Effector memory CD4-positive, alpha-beta T cell (primary cell): Measurements from ENCODE around the gene MAFF.
"Not testable (repeated sequence)": the region's sequence is repeated elsewhere in the genome, so short reads cannot be mapped to it uniquely, and the experiment has no call there.

Experiments used
- DNase-seq, 3 donors: peaks; one replicate each; pipeline ENCODE4 v3.0.0-alpha.2; 2020
- H3K27ac ChIP-seq: 2 replicates; pipeline ENCODE4 v1.7.0; 2013; ENCODE audit warnings: mild to moderate bottlenecking, low read length, moderate library complexity; ENCODE audit not compliant: insufficient read depth, poor library complexity, severe bottlenecking
- H3K27me3 ChIP-seq: replicated peaks from 2 replicates; pipeline ENCODE4 v1.7.0; 2013; ENCODE audit warnings: mild to moderate bottlenecking, low read length; ENCODE audit not compliant: insufficient read depth, control insufficient read depth, poor library complexity, severe bottlenecking
- H3K36me3 ChIP-seq: 2 replicates; pipeline ENCODE4 v1.7.0; 2013; ENCODE audit warnings: mild to moderate bottlenecking, low read length, moderate library complexity; ENCODE audit not compliant: control insufficient read depth, insufficient read depth
- H3K4me1 ChIP-seq: 2 replicates; pipeline ENCODE4 v1.7.0; 2013; ENCODE audit warnings: low read length, mild to moderate bottlenecking; ENCODE audit not compliant: control insufficient read depth, insufficient read depth, poor library complexity, severe bottlenecking
- H3K4me3 ChIP-seq: 2 replicates; pipeline ENCODE4 v1.7.0; 2013; ENCODE audit warnings: low read length, low read depth, mild to moderate bottlenecking; ENCODE audit not compliant: insufficient read depth, poor library complexity, severe bottlenecking
- H3K9me3 ChIP-seq: 2 replicates; pipeline ENCODE4 v1.7.0; 2013; ENCODE audit warnings: mild to moderate bottlenecking, low read length, moderate library complexity; ENCODE audit not compliant: control insufficient read depth

Gene MAFF

DNA sequence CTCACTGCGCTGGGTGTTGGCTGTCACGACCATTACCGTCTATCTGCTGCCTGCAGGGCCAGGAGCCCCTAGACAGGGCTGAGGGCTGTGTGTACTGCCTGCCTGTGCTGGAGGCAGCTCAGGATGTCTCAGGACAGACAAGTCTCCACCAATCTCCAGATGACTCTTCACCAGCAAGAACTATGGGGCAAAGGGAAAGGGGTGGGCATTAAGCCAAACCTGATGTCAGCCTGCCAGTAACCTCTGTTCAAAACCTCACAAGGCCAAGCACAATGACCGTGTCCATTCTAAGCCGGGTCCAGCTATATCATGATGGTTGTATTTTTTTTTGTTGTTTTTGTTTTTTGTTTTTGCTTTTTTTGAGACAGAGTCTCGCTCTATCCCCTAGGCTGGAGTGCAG, 31.6 kb downstream of the MAFF start:
- DNase-seq = no peak
- no peaks in the 10 kb centered on the region for H3K9me3 ChIP-seq
- peaks cover 7% of the 10 kb centered on the region for H3K4me1 ChIP-seq
- no peaks in the 10 kb centered on the region for H3K27me3 ChIP-seq
- H3K27ac ChIP-seq = no peak overlapping the region
- peaks cover 49% of the 10 kb centered on the region for H3K36me3 ChIP-seq
- no peak overlapping the region for H3K4me3 ChIP-seq

DNA sequence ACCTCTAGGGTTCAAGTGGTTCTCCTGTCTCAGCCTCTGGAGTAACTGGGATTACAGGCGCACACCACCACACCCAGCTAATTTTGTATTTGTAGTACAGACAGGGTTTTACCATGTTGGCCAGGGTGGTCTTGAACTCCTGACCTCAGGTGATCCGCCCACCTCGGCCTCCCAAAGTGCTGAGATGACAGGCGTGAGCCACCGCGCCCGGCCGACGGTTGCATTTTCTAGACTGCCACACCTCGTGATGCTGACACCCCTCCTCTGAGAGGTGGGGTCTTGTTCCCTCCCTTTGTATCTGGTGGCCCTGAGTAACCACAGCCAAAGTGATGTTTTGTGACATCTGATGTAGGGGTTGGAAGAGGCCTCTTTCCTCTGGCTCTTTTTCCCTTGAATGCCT, 32.1 kb downstream of the MAFF start:
- DNase-seq, H3K4me3 ChIP-seq, H3K27me3 ChIP-seq, H3K27ac ChIP-seq, H3K9me3 ChIP-seq, H3K4me1 ChIP-seq: not testable (repeated sequence)
- H3K36me3 ChIP-seq = peaks cover 48% of the 10 kb centered on the region

DNA sequence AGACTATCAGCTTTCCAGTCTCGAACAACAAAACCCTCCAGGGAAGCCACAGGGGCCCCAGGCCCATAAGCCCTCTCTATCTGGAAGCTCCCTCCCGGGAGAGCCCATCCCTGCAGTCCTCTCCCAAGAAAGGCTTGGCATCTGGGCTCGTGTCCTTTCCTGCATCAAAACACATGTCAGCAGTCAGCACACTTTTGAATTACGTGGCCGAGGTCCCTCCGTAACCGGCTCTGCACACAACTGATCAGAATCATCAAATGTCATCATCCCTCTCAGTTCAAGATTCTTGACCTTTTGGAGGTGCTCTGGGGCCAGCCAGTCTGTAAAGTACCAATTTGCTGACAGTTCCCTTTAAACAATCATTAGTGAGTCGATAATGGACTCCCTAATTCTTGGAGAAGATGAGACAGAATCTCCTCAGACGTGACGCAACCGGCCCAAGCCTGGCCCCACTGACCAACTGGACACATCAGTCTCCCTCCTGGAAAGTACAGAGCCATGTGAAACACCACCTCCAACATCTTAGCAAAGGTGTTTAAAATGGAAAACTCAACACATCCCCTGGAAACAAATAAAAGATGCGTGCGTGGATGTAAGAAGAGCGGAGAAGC, 33.6 kb downstream of the MAFF start:
- DNase-seq = no peak
- Histone ChIP-seq H3K4me1 (peaks cover 4% of the 10 kb centered on the region), H3K27me3 (no peaks in the 10 kb centered on the region), H3K9me3 (no peaks in the 10 kb centered on the region), H3K36me3 (peaks cover 41% of the 10 kb centered on the region), H3K27ac (no peak overlapping the region), H3K4me3 (no peak overlapping the region)

DNA sequence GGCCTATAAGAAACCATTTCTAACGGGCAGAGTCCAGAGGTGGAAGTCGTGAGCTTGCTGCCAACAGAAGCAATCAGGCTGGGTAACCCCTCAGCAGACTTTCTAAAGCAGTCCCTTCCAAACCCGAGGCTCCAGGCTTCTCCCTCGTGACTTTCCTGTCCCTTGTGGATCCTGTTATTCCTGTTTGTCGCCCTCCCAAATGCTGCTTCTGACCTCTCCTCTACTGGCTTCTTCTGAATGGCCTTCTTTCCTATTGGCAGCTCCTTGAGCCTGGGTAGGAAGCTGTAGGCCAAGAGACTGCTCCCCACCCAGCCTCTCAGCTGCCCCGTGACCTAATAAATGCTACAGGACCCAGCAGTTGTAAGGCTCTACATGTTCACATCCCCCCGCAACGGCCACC, 35.0 kb downstream of the MAFF start:
- H3K27ac ChIP-seq = no peak overlapping the region
- DNase-seq = no peak
- no peaks in the 10 kb centered on the region for H3K9me3 ChIP-seq
- no peaks in the 10 kb centered on the region for H3K27me3 ChIP-seq
- H3K4me3 ChIP-seq = no peak overlapping the region
- peaks cover 32% of the 10 kb centered on the region for H3K36me3 ChIP-seq
- no peaks in the 10 kb centered on the region for H3K4me1 ChIP-seq

DNA sequence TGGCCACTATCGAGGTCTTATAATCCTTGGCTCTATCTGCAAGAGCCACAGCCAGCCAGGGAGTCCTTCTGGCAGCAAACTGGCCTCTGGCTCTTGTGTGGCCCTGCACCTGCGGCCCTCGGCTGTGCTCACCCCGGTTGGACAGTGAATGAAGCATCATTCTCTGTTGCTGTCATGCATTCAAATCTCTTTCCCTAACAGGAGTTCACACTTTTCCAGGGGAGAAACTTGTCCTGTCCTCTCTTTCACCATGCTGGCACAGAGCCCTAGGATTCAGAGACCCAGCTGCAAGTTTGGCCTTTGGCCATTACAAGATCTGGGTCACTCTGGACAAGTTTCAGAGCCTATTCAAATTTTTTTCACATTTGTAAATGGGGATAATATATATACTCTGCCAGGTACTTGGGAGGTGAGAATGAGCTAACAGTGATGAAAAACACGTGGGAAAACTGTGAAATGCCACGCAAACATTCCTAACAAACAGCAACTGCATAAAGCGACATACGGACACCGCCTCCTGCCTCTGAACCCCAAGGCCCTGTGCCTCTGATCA, 36.8 kb downstream of the MAFF start:
- Histone ChIP-seq H3K27ac (no peak overlapping the region), H3K27me3 (no peaks in the 10 kb centered on the region), H3K9me3 (no peaks in the 10 kb centered on the region), H3K4me1 (no peaks in the 10 kb centered on the region), H3K4me3 (no peak overlapping the region), H3K36me3 (peaks cover 22% of the 10 kb centered on the region)
- DNase-seq = no peak

DNA sequence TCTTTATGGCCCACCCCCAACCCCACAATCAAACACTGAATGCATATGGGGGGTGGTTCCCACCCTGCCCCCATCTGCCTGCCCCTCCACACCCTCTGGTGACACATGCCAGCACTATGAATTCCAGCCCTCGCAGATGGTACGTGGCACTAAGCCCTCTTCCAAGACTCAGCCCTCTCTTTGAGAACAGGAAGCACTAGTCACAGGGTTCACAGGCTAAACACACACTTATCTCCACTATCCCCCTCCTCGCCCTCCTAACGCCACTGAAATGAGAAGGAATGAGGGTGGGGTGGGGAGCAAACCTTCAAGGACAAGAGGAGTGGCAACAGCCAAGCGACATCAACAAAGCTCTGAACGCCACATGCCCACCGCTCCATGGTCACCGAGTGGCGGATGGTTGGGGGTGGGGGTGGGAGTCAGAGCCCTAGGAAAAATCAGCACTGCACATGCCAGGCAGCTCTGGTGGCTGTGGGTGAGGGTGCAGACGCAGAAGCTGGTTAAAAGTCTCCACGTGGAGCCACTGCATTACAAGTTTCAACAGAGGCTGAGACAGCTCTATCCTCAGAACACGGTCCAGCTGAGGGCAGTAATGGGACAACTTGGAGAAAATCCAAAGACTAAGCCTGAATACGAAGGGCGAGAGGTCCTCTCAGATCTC, 37.4 kb downstream of the MAFF start:
- H3K36me3 ChIP-seq = peaks cover 22% of the 10 kb centered on the region
- no peak overlapping the region for H3K27ac ChIP-seq
- H3K4me3 ChIP-seq = no peak overlapping the region
- no peaks in the 10 kb centered on the region for H3K9me3 ChIP-seq
- DNase-seq = no peak
- no peaks in the 10 kb centered on the region for H3K4me1 ChIP-seq
- no peaks in the 10 kb centered on the region for H3K27me3 ChIP-seq

DNA sequence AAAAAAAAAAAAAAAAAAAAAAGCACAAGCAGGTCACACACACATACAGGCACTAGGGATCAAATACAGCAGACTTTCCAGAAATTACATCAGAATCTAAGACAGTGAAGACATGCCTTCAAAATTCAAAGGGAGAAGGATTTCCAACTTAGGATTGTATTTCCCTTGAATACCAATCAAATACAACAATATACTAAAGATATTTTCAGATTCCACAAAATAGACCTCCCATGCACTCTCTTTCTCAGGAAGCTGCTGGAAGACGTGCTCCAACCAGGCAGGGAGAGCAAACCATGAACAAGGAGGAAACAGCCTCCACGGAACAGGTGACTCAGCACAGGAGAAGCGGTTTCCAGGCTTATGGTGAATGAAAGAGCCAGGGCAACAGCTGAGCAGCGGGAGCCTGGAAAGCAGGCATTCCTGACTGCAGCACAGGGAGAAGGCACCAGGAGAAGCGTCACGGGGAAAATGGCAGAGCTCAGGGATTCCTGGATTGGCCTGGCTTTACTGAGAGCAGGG, 39.0 kb downstream of the MAFF start:
- no peak overlapping the region for H3K4me3 ChIP-seq
- no peak for DNase-seq
- H3K4me1 ChIP-seq = no peaks in the 10 kb centered on the region
- no peak overlapping the region for H3K27ac ChIP-seq
- no peaks in the 10 kb centered on the region for H3K27me3 ChIP-seq
- peaks cover 8% of the 10 kb centered on the region for H3K36me3 ChIP-seq
- no peaks in the 10 kb centered on the region for H3K9me3 ChIP-seq

DNA sequence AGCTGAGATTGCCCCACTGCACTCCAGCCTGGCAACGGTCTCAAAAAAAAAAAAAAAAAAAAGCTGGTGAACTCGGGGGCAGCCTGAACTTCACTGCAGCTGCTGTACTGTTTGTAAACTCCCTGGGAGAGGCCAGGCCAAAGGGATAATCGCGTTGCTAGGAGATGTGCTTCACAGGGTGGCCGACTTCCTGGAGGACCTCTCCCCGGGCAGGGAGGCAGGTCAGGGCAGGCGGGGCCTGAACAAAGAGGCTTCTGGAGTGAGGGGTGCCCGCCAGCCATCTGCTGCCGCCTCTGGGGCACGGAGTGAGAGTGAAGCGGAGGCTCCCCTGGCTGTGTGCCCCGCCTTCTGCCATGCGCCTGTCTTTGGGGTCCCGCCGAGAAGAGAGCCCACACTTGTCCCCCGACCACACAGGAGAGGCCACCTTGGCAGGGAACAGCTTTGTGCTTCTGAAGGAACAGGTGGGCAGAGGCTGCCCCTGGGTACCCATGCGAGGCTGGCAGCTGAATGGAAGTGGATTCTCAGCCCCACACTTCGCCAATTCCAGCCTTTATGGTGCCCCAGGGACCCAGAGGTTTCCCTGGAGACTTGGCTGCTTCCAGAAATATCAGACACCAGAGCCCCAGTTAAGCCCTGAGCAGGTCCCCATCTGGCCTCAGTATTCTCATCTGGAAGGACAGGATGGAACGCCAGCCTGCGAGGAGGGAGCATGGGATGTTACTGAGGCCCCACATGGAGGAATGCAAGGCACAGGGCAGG, 41.4 kb downstream of the MAFF start:
- Histone ChIP-seq H3K36me3 (peaks cover 20% of the 10 kb centered on the region), H3K4me1 (no peaks in the 10 kb centered on the region), H3K27ac (no peak overlapping the region), H3K27me3 (no peaks in the 10 kb centered on the region), H3K9me3 (no peaks in the 10 kb centered on the region), H3K4me3 (no peak overlapping the region)
- no peak for DNase-seq

DNA sequence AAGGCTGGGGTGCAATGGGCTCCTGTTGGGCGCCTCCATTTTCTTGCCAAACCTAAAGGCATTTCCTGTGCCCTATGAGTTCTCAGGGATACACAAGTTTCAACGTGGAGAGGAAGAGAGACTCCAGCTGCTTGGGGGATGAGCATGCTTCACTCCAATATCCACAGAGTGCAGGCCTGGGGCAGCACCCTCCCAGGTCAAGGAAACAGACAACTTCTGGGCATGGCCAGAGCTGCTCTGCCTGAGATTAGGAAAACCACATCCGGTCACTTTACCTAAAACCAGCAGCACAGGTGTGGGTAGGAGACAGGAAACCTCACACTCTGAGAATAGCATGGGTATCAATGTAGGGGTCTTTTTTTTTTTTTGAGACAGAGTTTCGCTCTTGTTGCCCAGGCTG, 42.3 kb downstream of the MAFF start:
- Histone ChIP-seq H3K9me3 (no peaks in the 10 kb centered on the region), H3K4me1 (no peaks in the 10 kb centered on the region), H3K27ac (no peak overlapping the region), H3K27me3 (no peaks in the 10 kb centered on the region), H3K36me3 (peaks cover 20% of the 10 kb centered on the region), H3K4me3 (no peak overlapping the region)
- DNase-seq = no peak
